Liver (tissue), 9 donors: Measurements from ENCODE around the gene LLGL2. TPM values are rescaled to one million over a fixed set of nuclear protein-coding genes. Genes with fewer than 3 reads are reported as not detected.

ENCODE experiments used
- DNase-seq: peaks from one replicate; pipeline ENCODE4 v3.0.0-alpha.2; 2017; ENCODE audit warnings: low spot score
- H3K27ac ChIP-seq, 2 donors: one replicate each; pipeline ENCODE4 v1.7.0; 2013; ENCODE audit warnings: inconsistent platforms in 2 of 2, low read length in 2 of 2, control low read depth in 1 of 2, low read depth in 1 of 2, mild to moderate bottlenecking in 1 of 2
- H3K27me3 ChIP-seq, 4 donors: one replicate each; pipeline versions ENCODE4 v1.6.1 to v1.7.0; 2013; ENCODE audit warnings: low read length in 3 of 4, inconsistent platforms in 1 of 4, mild to moderate bottlenecking in 1 of 4, moderate library complexity in 1 of 4; ENCODE audit not compliant: control insufficient read depth in 4 of 4, insufficient read depth in 4 of 4
- H3K36me3 ChIP-seq, 4 donors: one replicate each; pipeline versions ENCODE4 v1.6.1 to v1.7.0; 2013; ENCODE audit warnings: low read length in 3 of 4, mild to moderate bottlenecking in 3 of 4, low read depth in 1 of 4, moderate library complexity in 1 of 4; ENCODE audit not compliant: control insufficient read depth in 4 of 4, insufficient read depth in 3 of 4
- H3K4me1 ChIP-seq, 4 donors: one replicate each; pipeline versions ENCODE4 v1.6.1 to v1.7.0; 2013; ENCODE audit warnings: low read length in 3 of 4, mild to moderate bottlenecking in 3 of 4, moderate library complexity in 1 of 4; ENCODE audit not compliant: control insufficient read depth in 4 of 4, insufficient read depth in 4 of 4
- H3K4me3 ChIP-seq, 3 donors: one replicate each; pipeline versions ENCODE4 v1.6.1 to v1.7.0; 2013; ENCODE audit warnings: low read length in 3 of 3, control low read depth in 1 of 3, low read depth in 1 of 3, mild to moderate bottlenecking in 1 of 3
- H3K9ac ChIP-seq, 2 donors: one replicate each; pipeline ENCODE4 v1.7.0; 2013; ENCODE audit warnings: low read length in 2 of 2, mild to moderate bottlenecking in 2 of 2, moderate library complexity in 2 of 2, control low read depth in 1 of 2, low read depth in 1 of 2
- H3K9me3 ChIP-seq, 4 donors: one replicate each; pipeline versions ENCODE4 v1.6.1 to v1.7.0; 2013; ENCODE audit warnings: low read length in 3 of 4; ENCODE audit not compliant: control insufficient read depth in 4 of 4
- ATF3 ChIP-seq: IDR thresholded peaks from 2 replicates; pipeline ENCODE4 v1.6.1; 2016; ENCODE audit warnings: antibody characterized with exemption
- CTCF ChIP-seq: fragments of 150-350 bp; IDR thresholded peaks from 2 replicates; pipeline ENCODE4 v1.5.1; 2017; ENCODE audit warnings: improper control_type of control experiment, low read depth, low read length; ENCODE audit not compliant: missing input control
- EGR1 ChIP-seq, 2 donors: IDR thresholded peaks; 2 replicates each; pipeline ENCODE4 v1.6.1; 2016 to 2018; ENCODE audit warnings: antibody characterized with exemption in 2 of 2, low read depth in 2 of 2
- FOXA1 ChIP-seq: IDR thresholded peaks from 2 replicates; pipeline ENCODE4 v1.6.1; 2016; ENCODE audit warnings: antibody characterized with exemption
- GABPA ChIP-seq, 2 donors: IDR thresholded peaks in 1 of 2; conservative IDR thresholded peaks in 1 of 2; 2 replicates each; pipeline ENCODE4 v1.6.1; 2016; ENCODE audit warnings: antibody characterized with exemption in 2 of 2, mild to moderate bottlenecking in 1 of 2, moderate library complexity in 1 of 2
- HNF4A ChIP-seq, 2 donors: conservative IDR thresholded peaks; 2 replicates each; pipeline ENCODE4 v1.6.1; 2016; ENCODE audit warnings: antibody characterized with exemption in 2 of 2, mild to moderate bottlenecking in 2 of 2
- HNF4G ChIP-seq: IDR thresholded peaks from 2 replicates; pipeline ENCODE4 v1.6.1; 2016; ENCODE audit warnings: antibody characterized with exemption
- JUND ChIP-seq, 2 donors: IDR thresholded peaks; 2 replicates each; pipeline ENCODE4 v1.6.1; 2016; ENCODE audit warnings: antibody characterized with exemption in 2 of 2
- MAX ChIP-seq: IDR thresholded peaks from 2 replicates; pipeline ENCODE4 v1.6.1; 2016; ENCODE audit warnings: antibody characterized with exemption
- NR2F2 ChIP-seq: IDR thresholded peaks from 2 replicates; pipeline ENCODE4 v1.6.1; 2016; ENCODE audit warnings: antibody characterized with exemption
- RAD21 ChIP-seq, 2 donors: IDR thresholded peaks; 2 replicates each; pipeline ENCODE4 v1.6.1; 2016; ENCODE audit warnings: antibody characterized with exemption in 2 of 2, mild to moderate bottlenecking in 2 of 2
- REST ChIP-seq: IDR thresholded peaks from 2 replicates; pipeline ENCODE4 v1.6.1; 2016; ENCODE audit warnings: antibody characterized with exemption, mild to moderate bottlenecking
- RXRA ChIP-seq, 2 donors: IDR thresholded peaks; 2 replicates each; pipeline ENCODE4 v1.6.1; 2017 to 2018; ENCODE audit warnings: antibody characterized with exemption in 2 of 2, mild to moderate bottlenecking in 1 of 2
- SP1 ChIP-seq: IDR thresholded peaks from 2 replicates; pipeline ENCODE4 v1.6.1; 2018; ENCODE audit warnings: antibody characterized with exemption, mild to moderate bottlenecking
- TAF1 ChIP-seq: conservative IDR thresholded peaks from 2 replicates; pipeline ENCODE4 v1.6.1; 2016; ENCODE audit warnings: antibody characterized with exemption, mild to moderate bottlenecking
- YY1 ChIP-seq: IDR thresholded peaks from 2 replicates; pipeline ENCODE4 v1.6.1; 2016; ENCODE audit warnings: antibody characterized with exemption, mild to moderate bottlenecking
- ZBTB33 ChIP-seq: IDR thresholded peaks from 2 replicates; pipeline ENCODE4 v1.6.1; 2016; ENCODE audit warnings: antibody characterized with exemption
- WGBS: extraction: QIAGEN DNeasy Blood & Tissue Kit; methylation state at CpG from one replicate; pipeline ENCODE4 v1.1.7; 2013; 5-methylcytosine and 5-hydroxymethylcytosine counted together
- polyA plus RNA-seq, 2 donors: library from polyadenylated mRNA; stranded (reverse) in 1 of 2; unstranded in 1 of 2; fragments of 200-250 nt in 1 of 2; fragments of >200 nt in 1 of 2; fragmentation: Nextera tagmentation in 1 of 2; extraction: Ambion mirVana in 1 of 2; gene quantifications; one replicate each; pipeline versions ENCODE4 v1.2.1 to v1.2.3, GENCODE V29; 2013 to 2015
- total RNA-seq, 2 donors: library from RNA; depleted of rRNA; stranded (reverse); fragments of >200 nt; gene quantifications; one replicate each; pipeline ENCODE4 v1.2.3, GENCODE V29; 2014
- donor health status: healthy.
- donor health status: healthy.
- donor health status: healthy.
- donor health status: healthy.
- donor health status: healthy.

LLGL2 gene
- total and polyA plus RNA-seq, 4 donors, result 23.2 to 69.6 (median 38.5) TPM

GRCh38 chr17:75566834-75567233 lies 41.3 kb downstream of the LLGL2 start (continued):
- no peak for TF ChIP-seq CTCF
- no peak for TF ChIP-seq SP1
- no peak for TF ChIP-seq GABPA (IDR thresholded peaks at IDR 0.05 in 1 of 2, conservative IDR thresholded peaks at IDR 0.05 in 1 of 2)

GRCh38 chr17:75568412-75569255 lies 43.1 kb downstream of the LLGL2 start:
- Histone ChIP-seq H3K36me3 (peaks cover 15 to 65% (median 27%) of the 10 kb centered on the region in 4 donors), H3K9me3 (no peaks in the 10 kb centered on the region), H3K4me3 (no peak overlapping the region), H3K9ac (no peak overlapping the region), H3K4me1 (no peaks in the 10 kb centered on the region), H3K27me3 (no peaks in the 10 kb centered on the region), H3K27ac (no peak overlapping the region)
- 93% methylated on average over 31 of the region's 31 CpGs for WGBS
- DNase-seq, result no peak
- TF ChIP-seq JUND (IDR thresholded peaks at IDR 0.05), result no peak
- no peak for TF ChIP-seq HNF4G
- no peak for TF ChIP-seq RXRA (IDR thresholded peaks at IDR 0.05)
- TF ChIP-seq HNF4A (conservative IDR thresholded peaks at IDR 0.05), result no peak
- TF ChIP-seq ZBTB33, result no peak
- no peak for TF ChIP-seq RAD21 (IDR thresholded peaks at IDR 0.05)
- no peak for TF ChIP-seq CTCF
- no peak for TF ChIP-seq REST
- no peak for TF ChIP-seq GABPA (IDR thresholded peaks at IDR 0.05 in 1 of 2, conservative IDR thresholded peaks at IDR 0.05 in 1 of 2)
- TF ChIP-seq TAF1, result no peak
- no peak for TF ChIP-seq FOXA1
- no peak for TF ChIP-seq EGR1 (IDR thresholded peaks at IDR 0.05; ENCODE audit: low read depth in 2 of 2)
- TF ChIP-seq YY1, result no peak
- no peak for TF ChIP-seq ATF3
- no peak for TF ChIP-seq MAX
- no peak for TF ChIP-seq NR2F2
